Activated naive CD4-positive, alpha-beta T cell treated with anti-CD3 and anti-CD28 coated beads, Interleukin-2, amount 10 ng/mL, durations not matched to agents 7 days and 5 days (primary cell): ENCODE measurements around the gene RHOG.

Source experiments
- CTCF ChIA-PET: fragments of 350-600 bp; sonication (Branson Sonifier 250); formaldehyde crosslinking; loops from one replicate; lab custom pipeline; 2021; ENCODE audit warnings: antibody characterized with exemption; lab: Charles Lee
- DNase-seq: peaks from one replicate; pipeline ENCODE4 v3.0.0-alpha.2; 2020
- H3K27ac Mint-ChIP-seq: one replicate; pipeline ENCODE4 v1.8.0; 2021; ENCODE audit warnings: mild to moderate bottlenecking, moderate library complexity, mixed read lengths
- H3K27me3 Mint-ChIP-seq: one replicate; pipeline ENCODE4 v1.8.0; 2021; ENCODE audit warnings: mild to moderate bottlenecking, mixed read lengths
- H3K36me3 Mint-ChIP-seq: one replicate; pipeline ENCODE4 v1.8.0; 2021; ENCODE audit warnings: mixed read lengths
- H3K4me1 Mint-ChIP-seq: one replicate; pipeline ENCODE4 v1.8.0; 2021; ENCODE audit warnings: mixed read lengths
- H3K4me3 Mint-ChIP-seq: one replicate; pipeline ENCODE4 v1.8.0; 2021; ENCODE audit warnings: mild to moderate bottlenecking, moderate library complexity, mixed read lengths
- H3K9me3 Mint-ChIP-seq: one replicate; pipeline ENCODE4 v1.8.0; 2021; ENCODE audit warnings: mixed read lengths

The RHOG gene

GRCh38 chr11:3836903-3837302 is 3.9 kb downstream of the RHOG start:
- peaks cover 57% of the 10 kb centered on the region for H3K36me3 Mint-ChIP-seq
- DNase-seq: peak; percentile 79
- H3K27me3 Mint-ChIP-seq: no peaks in the 10 kb centered on the region
- H3K27ac Mint-ChIP-seq: peak overlapping the region; percentile 94
- CTCF ChIA-PET: interaction anchor here (1.5 to 12.4 kb wide), 6 partner anchors 11 to 236 kb away, joined by 4 to 179 read pairs (median 10); partner anchors contain the start of genes PGAP2 and STIM1
- no peaks in the 10 kb centered on the region for H3K9me3 Mint-ChIP-seq
- peaks cover 74% of the 10 kb centered on the region for H3K4me1 Mint-ChIP-seq
- H3K4me3 Mint-ChIP-seq: peak overlapping the region; percentile 88

GRCh38 chr11:3835751-3836150 is 5.0 kb downstream of the RHOG start:
- H3K9me3 Mint-ChIP-seq: no peaks in the 10 kb centered on the region
- CTCF ChIA-PET: interaction anchor here (1.1 to 12.4 kb wide), 6 partner anchors 10 to 237 kb away, joined by 3 to 179 read pairs (median 7); partner anchors contain the start of gene STIM1
- no peaks in the 10 kb centered on the region for H3K27me3 Mint-ChIP-seq
- peaks cover 68% of the 10 kb centered on the region for H3K36me3 Mint-ChIP-seq
- H3K4me3 Mint-ChIP-seq: peak overlapping the region; percentile 88
- H3K4me1 Mint-ChIP-seq: peaks cover 82% of the 10 kb centered on the region
- peak overlapping the region; percentile 74 for H3K27ac Mint-ChIP-seq
- DNase-seq: no peak

GRCh38 chr11:3834664-3835461 is 5.9 kb downstream of the RHOG start:
- H3K9me3 Mint-ChIP-seq: no peaks in the 10 kb centered on the region
- peaks cover 74% of the 10 kb centered on the region for H3K36me3 Mint-ChIP-seq
- H3K4me3 Mint-ChIP-seq: peak overlapping the region; percentile 88
- H3K4me1 Mint-ChIP-seq: peaks cover 84% of the 10 kb centered on the region
- CTCF ChIA-PET: interaction anchor here (1.1 to 12.4 kb wide), 7 partner anchors 9 to 237 kb away, joined by 3 to 179 read pairs (median 7); partner anchors contain the start of gene STIM1
- DNase-seq: peak; percentile 33
- peak overlapping the region; percentile 74 for H3K27ac Mint-ChIP-seq
- no peaks in the 10 kb centered on the region for H3K27me3 Mint-ChIP-seq

GRCh38 chr11:3834349-3834663 is 6.5 kb downstream of the RHOG start:
- Mint-ChIP-seq H3K4me1 (peaks cover 81% of the 10 kb centered on the region), H3K36me3 (peaks cover 70% of the 10 kb centered on the region), H3K27ac (peak overlapping the region; percentile 74), H3K4me3 (peak overlapping the region; percentile 88), H3K27me3 (no peaks in the 10 kb centered on the region), H3K9me3 (no peaks in the 10 kb centered on the region)
- CTCF ChIA-PET: interaction anchor here (0.6 to 12.4 kb wide), 4 partner anchors 9 to 238 kb away, joined by 3 to 179 read pairs (median 6); partner anchors contain the start of gene STIM1
- no peak for DNase-seq

GRCh38 chr11:3833449-3833848 is 7.3 kb downstream of the RHOG start:
- Mint-ChIP-seq H3K27ac (peak overlapping the region; percentile 64), H3K9me3 (no peaks in the 10 kb centered on the region), H3K36me3 (peaks cover 63% of the 10 kb centered on the region), H3K4me3 (no peak overlapping the region), H3K27me3 (no peaks in the 10 kb centered on the region), H3K4me1 (peaks cover 74% of the 10 kb centered on the region)
- no peak for DNase-seq
- CTCF ChIA-PET: interaction anchor here (0.9 to 3.2 kb wide), 5 partner anchors 8 to 239 kb away, joined by 3 to 14 read pairs (median 3); no protein-coding TSS in a partner anchor

- peaks cover 69% of the 10 kb centered on the region for H3K4me1 Mint-ChIP-seq
- no peak for DNase-seq
- no peaks in the 10 kb centered on the region for H3K27me3 Mint-ChIP-seq
- H3K27ac Mint-ChIP-seq: peak overlapping the region; percentile 64
- H3K9me3 Mint-ChIP-seq: no peaks in the 10 kb centered on the region
- CTCF ChIA-PET: interaction anchor here (0.9 to 3.2 kb wide), 4 partner anchors 8 to 240 kb away, joined by 3 to 14 read pairs (median 6); no protein-coding TSS in a partner anchor
- H3K4me3 Mint-ChIP-seq: no peak overlapping the region
- H3K36me3 Mint-ChIP-seq: peaks cover 63% of the 10 kb centered on the region
Observed at GRCh38 chr11:3832816-3833215, 7.9 kb downstream of the RHOG start.

- CTCF ChIA-PET: interaction anchor here (1.0 to 3.2 kb wide), 6 partner anchors 9 to 249 kb away, joined by 3 to 14 read pairs (median 3); partner anchors contain the start of gene RHOG
- H3K36me3 Mint-ChIP-seq: peaks cover 71% of the 10 kb centered on the region
- no peaks in the 10 kb centered on the region for H3K9me3 Mint-ChIP-seq
- no peak for DNase-seq
- H3K4me3 Mint-ChIP-seq: no peak overlapping the region
- no peaks in the 10 kb centered on the region for H3K27me3 Mint-ChIP-seq
- H3K4me1 Mint-ChIP-seq: peaks cover 63% of the 10 kb centered on the region
- peak overlapping the region; percentile 64 for H3K27ac Mint-ChIP-seq
Observed at GRCh38 chr11:3831378-3832239, 9.2 kb downstream of the RHOG start.

- CTCF ChIA-PET: interaction anchor here (1.0 to 3.2 kb wide), 4 partner anchors 10 to 241 kb away, joined by 3 to 14 read pairs (median 4); partner anchors contain the start of gene RHOG
- H3K4me1 Mint-ChIP-seq: peaks cover 64% of the 10 kb centered on the region
- no peaks in the 10 kb centered on the region for H3K9me3 Mint-ChIP-seq
- no peak for DNase-seq
- no peaks in the 10 kb centered on the region for H3K27me3 Mint-ChIP-seq
- no peak overlapping the region for H3K4me3 Mint-ChIP-seq
- H3K27ac Mint-ChIP-seq: peak overlapping the region; percentile 73
- peaks cover 78% of the 10 kb centered on the region for H3K36me3 Mint-ChIP-seq
Observed at GRCh38 chr11:3830730-3831129, 10.0 kb downstream of the RHOG start.

GRCh38 chr11:3830088-3830487 is 10.7 kb downstream of the RHOG start:
- peaks cover 64% of the 10 kb centered on the region for H3K4me1 Mint-ChIP-seq
- no peaks in the 10 kb centered on the region for H3K9me3 Mint-ChIP-seq
- H3K27ac Mint-ChIP-seq: no peak overlapping the region
- CTCF ChIA-PET: interaction anchor here (1.3 kb wide), 1 partner anchor 242 kb away, joined by 3 read pairs; no protein-coding TSS in a partner anchor
- no peak for DNase-seq
- peaks cover 78% of the 10 kb centered on the region for H3K36me3 Mint-ChIP-seq
- H3K27me3 Mint-ChIP-seq: no peaks in the 10 kb centered on the region
- no peak overlapping the region for H3K4me3 Mint-ChIP-seq

GRCh38 chr11:3827434-3828186 is 13.1 kb downstream of the RHOG start:
- H3K9me3 Mint-ChIP-seq: no peaks in the 10 kb centered on the region
- peaks cover 51% of the 10 kb centered on the region for H3K4me1 Mint-ChIP-seq
- no peaks in the 10 kb centered on the region for H3K27me3 Mint-ChIP-seq
- DNase-seq: no peak
- H3K27ac Mint-ChIP-seq: no peak overlapping the region
- peaks cover 69% of the 10 kb centered on the region for H3K36me3 Mint-ChIP-seq
- H3K4me3 Mint-ChIP-seq: no peak overlapping the region
- CTCF ChIA-PET: interaction anchor here (1.2 to 1.8 kb wide), 4 partner anchors 14 to 245 kb away, joined by 3 to 6 read pairs (median 4); partner anchors contain the start of gene PGAP2

- Mint-ChIP-seq H3K4me1 (peaks cover 44% of the 10 kb centered on the region), H3K36me3 (peaks cover 64% of the 10 kb centered on the region), H3K27me3 (no peaks in the 10 kb centered on the region), H3K9me3 (no peaks in the 10 kb centered on the region), H3K27ac (peak overlapping the region; percentile 76), H3K4me3 (no peak overlapping the region)
- CTCF ChIA-PET: interaction anchor here (1.7 to 2.3 kb wide), 4 partner anchors 9 to 246 kb away, joined by 4 to 11 read pairs (median 6); partner anchors contain the start of gene PGAP2
- no peak for DNase-seq
Observed at GRCh38 chr11:3826721-3827120, 14.0 kb downstream of the RHOG start.

GRCh38 chr11:3825473-3826154 is 15.1 kb downstream of the RHOG start:
- Mint-ChIP-seq H3K4me1 (peaks cover 33% of the 10 kb centered on the region), H3K27ac (peak overlapping the region; percentile 76), H3K4me3 (no peak overlapping the region), H3K9me3 (no peaks in the 10 kb centered on the region), H3K36me3 (peaks cover 53% of the 10 kb centered on the region), H3K27me3 (no peaks in the 10 kb centered on the region)
- no peak for DNase-seq
- CTCF ChIA-PET: interaction anchor here (0.5 to 2.3 kb wide), 16 partner anchors 7 to 293 kb away, joined by 3 to 11 read pairs (median 4); partner anchors contain the start of genes PGAP2 and STIM1
